Hepatocyte (in vitro differentiated cells): ENCODE measurements around the gene MARK3. TPM values are rescaled to one million over a fixed set of nuclear protein-coding genes. Genes with fewer than 3 reads are reported as not detected.

ENCODE experiments used
- DNase-seq: peaks from one replicate; pipeline ENCODE4 v3.0.0-alpha.2; 2016; ENCODE audit warnings: low spot score
- H2AFZ ChIP-seq: fragments of 200-600 bp; sonication (generic); 2 replicates; pipeline ENCODE4 v1.6.0; 2016; ENCODE audit warnings: antibody characterized with exemption, mild to moderate bottlenecking
- H3K27ac ChIP-seq: fragments of 200-600 bp; sonication (generic); 2 replicates; pipeline ENCODE4 v1.5.1; 2016; ENCODE audit warnings: mild to moderate bottlenecking
- H3K27me3 ChIP-seq: fragments of 200-600 bp; sonication (generic); 2 replicates; pipeline ENCODE4 v1.6.1; 2016
- H3K36me3 ChIP-seq: fragments of 200-600 bp; sonication (generic); replicated peaks from 2 replicates; pipeline ENCODE4 v1.5.1; 2016; ENCODE audit warnings: low read depth; ENCODE audit not compliant: insufficient read depth
- H3K4me1 ChIP-seq: fragments of 200-600 bp; sonication (generic); 2 replicates; pipeline ENCODE4 v1.5.1; 2016; ENCODE audit warnings: mild to moderate bottlenecking, moderate library complexity; ENCODE audit not compliant: insufficient read depth
- H3K4me2 ChIP-seq: fragments of 200-600 bp; sonication (generic); 2 replicates; pipeline ENCODE4 v1.6.0; 2016
- H3K4me3 ChIP-seq: fragments of 200-600 bp; sonication (generic); 2 replicates; pipeline ENCODE4 v1.5.1; 2016; ENCODE audit warnings: mild to moderate bottlenecking
- H3K79me2 ChIP-seq: fragments of 200-600 bp; sonication (generic); 2 replicates; pipeline ENCODE4 v1.6.0; 2017; ENCODE audit warnings: mild to moderate bottlenecking
- H3K9me2 ChIP-seq: fragments of 200-600 bp; sonication (generic); replicated peaks from 2 replicates; pipeline ENCODE4 v1.6.0; 2017; ENCODE audit warnings: mild to moderate bottlenecking; ENCODE audit not compliant: insufficient read depth
- H3K9me3 ChIP-seq: fragments of 200-600 bp; sonication (generic); 2 replicates; pipeline ENCODE4 v1.5.1; 2016; ENCODE audit warnings: low read depth, mild to moderate bottlenecking
- H4K20me1 ChIP-seq: fragments of 200-600 bp; sonication (generic); 2 replicates; pipeline ENCODE4 v1.6.0; 2016; ENCODE audit warnings: mild to moderate bottlenecking; ENCODE audit not compliant: insufficient read depth, poor library complexity, severe bottlenecking
- EZH2 ChIP-seq: fragments of 200-600 bp; sonication (generic); IDR thresholded peaks from 2 replicates; pipeline ENCODE4 v1.6.1; 2016; ENCODE audit warnings: antibody characterized with exemption, mild to moderate bottlenecking, borderline replicate concordance
- EZH2phosphoT487 ChIP-seq: fragments of 200-600 bp; sonication (generic); IDR thresholded peaks from one replicate; pipeline ENCODE4 v1.6.1; 2018; ENCODE audit warnings: antibody characterized with exemption, mild to moderate bottlenecking, low read depth, moderate library complexity; ENCODE audit not compliant: unreplicated experiment, severe bottlenecking
- WGBS: methylation state at CpG from one replicate; pipeline ENCODE4 v1.1.6; 2016; ENCODE audit warnings: low lambda C conversion rate; ENCODE audit errors: missing lambda C conversion rate; 5-methylcytosine and 5-hydroxymethylcytosine counted together
- polyA plus RNA-seq: library from polyadenylated mRNA; unstranded; fragments of >200 nt; fragmentation: Nextera tagmentation; extraction: Ambion mirVana; gene quantifications from 2 replicates; pipeline ENCODE4 v1.2.1, GENCODE V29; 2016
- total RNA-seq: library from RNA; depleted of rRNA; stranded (reverse); fragments of >200 nt; gene quantifications from 2 replicates; pipeline ENCODE4 v1.2.3, GENCODE V29; 2014
- TF ChIP-seq, protein P1 (sequence below): fragments of 200-600 bp; sonication (generic); IDR thresholded peaks from 2 replicates; pipeline ENCODE4 v1.5.1; 2016; ENCODE audit warnings: antibody characterized with exemption, mild to moderate bottlenecking; ENCODE audit not compliant: poor library complexity

The MARK3 gene
- total and polyA plus RNA-seq, 2 experiments from 2014 or later, result 56.3 to 71.7 TPM

DNA sequence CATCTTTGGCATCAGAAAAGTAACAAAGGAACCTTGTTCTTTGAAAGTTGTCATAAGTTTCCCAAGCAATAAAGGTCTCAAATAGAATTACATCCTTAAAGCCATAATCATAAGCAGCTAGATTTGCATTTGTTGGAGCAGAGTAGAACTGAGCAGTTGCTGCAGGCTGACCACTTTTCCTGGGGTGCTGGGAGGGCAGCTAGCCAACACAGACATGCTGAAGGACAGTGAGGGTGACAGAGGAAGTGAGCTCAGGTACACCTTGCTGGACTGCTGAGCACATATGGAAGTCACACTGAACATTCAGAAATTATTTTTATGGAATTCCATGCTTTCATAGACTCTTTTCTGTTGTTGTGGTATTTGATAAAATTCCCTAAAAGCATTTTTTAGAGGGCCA lies 66.2 kb downstream of the MARK3 start:
- Histone ChIP-seq H3K4me1 (no peaks in the 10 kb centered on the region), H2AFZ (no peak overlapping the region), H3K27me3 (no peaks in the 10 kb centered on the region), H4K20me1 (peaks cover 18% of the 10 kb centered on the region), H3K9me2 (no peaks in the 10 kb centered on the region), H3K36me3 (no peaks in the 10 kb centered on the region), H3K27ac (no peak overlapping the region), H3K9me3 (no peaks in the 10 kb centered on the region), H3K79me2 (peaks cover 78% of the 10 kb centered on the region), H3K4me3 (no peak overlapping the region), H3K4me2 (no peak overlapping the region)
- TF ChIP-seq EZH2 (no peak), EZH2phosphoT487 (no peak)
- TF ChIP-seq, protein P1, sequence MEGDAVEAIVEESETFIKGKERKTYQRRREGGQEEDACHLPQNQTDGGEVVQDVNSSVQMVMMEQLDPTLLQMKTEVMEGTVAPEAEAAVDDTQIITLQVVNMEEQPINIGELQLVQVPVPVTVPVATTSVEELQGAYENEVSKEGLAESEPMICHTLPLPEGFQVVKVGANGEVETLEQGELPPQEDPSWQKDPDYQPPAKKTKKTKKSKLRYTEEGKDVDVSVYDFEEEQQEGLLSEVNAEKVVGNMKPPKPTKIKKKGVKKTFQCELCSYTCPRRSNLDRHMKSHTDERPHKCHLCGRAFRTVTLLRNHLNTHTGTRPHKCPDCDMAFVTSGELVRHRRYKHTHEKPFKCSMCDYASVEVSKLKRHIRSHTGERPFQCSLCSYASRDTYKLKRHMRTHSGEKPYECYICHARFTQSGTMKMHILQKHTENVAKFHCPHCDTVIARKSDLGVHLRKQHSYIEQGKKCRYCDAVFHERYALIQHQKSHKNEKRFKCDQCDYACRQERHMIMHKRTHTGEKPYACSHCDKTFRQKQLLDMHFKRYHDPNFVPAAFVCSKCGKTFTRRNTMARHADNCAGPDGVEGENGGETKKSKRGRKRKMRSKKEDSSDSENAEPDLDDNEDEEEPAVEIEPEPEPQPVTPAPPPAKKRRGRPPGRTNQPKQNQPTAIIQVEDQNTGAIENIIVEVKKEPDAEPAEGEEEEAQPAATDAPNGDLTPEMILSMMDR, result no peak
- no peak for DNase-seq

DNA sequence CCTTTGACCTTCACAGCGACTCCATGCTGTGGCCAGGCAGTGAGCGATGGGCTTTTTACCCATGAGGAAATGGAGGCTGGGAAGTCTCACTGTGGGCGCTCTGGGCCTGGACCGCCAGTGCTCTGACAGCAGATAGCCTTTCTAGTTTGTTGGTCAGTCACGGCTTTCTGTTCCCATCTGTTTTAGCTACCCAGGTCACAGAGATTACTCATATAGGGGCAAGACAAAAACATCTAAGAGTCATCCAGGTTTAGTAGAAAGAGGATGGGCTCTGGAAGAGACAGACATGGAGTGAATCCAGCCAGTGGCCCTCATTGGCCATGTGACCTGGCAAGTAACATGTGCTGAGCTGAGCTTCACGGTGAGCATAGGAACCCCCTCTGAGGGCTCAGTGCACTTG lies 68.6 kb downstream of the MARK3 start:
- peaks cover 7% of the 10 kb centered on the region for H4K20me1 ChIP-seq
- TF ChIP-seq, protein P1, result no peak
- no peak for TF ChIP-seq EZH2phosphoT487
- no peak for TF ChIP-seq EZH2
- WGBS, result 99% methylated on average over 6 of the region's 6 CpGs

DNA sequence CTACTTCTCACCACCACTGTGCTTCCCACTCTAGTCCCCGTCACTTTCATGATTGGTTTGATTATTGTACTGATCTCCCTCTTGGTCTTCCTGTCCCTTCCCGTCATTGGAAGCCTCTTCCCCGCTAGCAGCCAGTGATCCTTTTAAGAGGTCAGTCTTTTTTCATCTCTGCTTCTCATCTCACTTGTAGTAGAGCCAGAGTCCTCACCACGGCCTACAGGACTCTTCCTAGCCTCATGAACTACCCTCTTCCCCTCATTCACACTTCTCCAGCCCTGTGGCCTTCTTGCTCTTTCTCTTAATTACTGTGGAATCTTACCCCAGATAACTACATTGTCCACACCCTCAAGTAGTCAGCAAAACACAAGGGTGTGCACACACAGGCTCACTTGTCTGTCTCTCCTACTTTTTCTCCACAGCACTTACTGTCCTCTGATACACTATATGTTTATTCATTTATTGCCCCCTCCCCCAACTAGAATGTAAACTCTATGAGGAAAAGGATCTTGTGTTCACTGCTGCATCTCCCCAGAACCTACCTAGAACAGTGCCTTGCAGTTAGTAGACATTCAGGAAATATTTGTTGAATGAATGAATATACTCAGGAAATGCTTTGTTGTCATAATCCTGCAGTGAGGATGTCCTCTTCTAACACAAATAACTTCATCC lies 71.1 kb downstream of the MARK3 start:
- Histone ChIP-seq H3K27me3 (no peaks in the 10 kb centered on the region), H3K4me1 (no peaks in the 10 kb centered on the region), H3K9me3 (no peaks in the 10 kb centered on the region), H3K4me2 (no peak overlapping the region), H3K9me2 (no peaks in the 10 kb centered on the region), H2AFZ (no peak overlapping the region), H3K27ac (no peak overlapping the region), H4K20me1 (peaks cover 6% of the 10 kb centered on the region), H3K36me3 (no peaks in the 10 kb centered on the region), H3K79me2 (peaks cover 62% of the 10 kb centered on the region), H3K4me3 (no peak overlapping the region)
- no peak for DNase-seq
- 81% methylated on average over 4 of the region's 4 CpGs for WGBS
- TF ChIP-seq, protein P1, result no peak
- no peak for TF ChIP-seq EZH2phosphoT487
- no peak for TF ChIP-seq EZH2

More for the DNA sequence above, 68.6 kb downstream of the MARK3 start:
- Histone ChIP-seq H3K9me2 (no peaks in the 10 kb centered on the region), H3K36me3 (no peaks in the 10 kb centered on the region), H3K4me3 (no peak overlapping the region), H3K4me2 (no peak overlapping the region), H2AFZ (no peak overlapping the region), H3K27me3 (no peaks in the 10 kb centered on the region), H3K9me3 (no peaks in the 10 kb centered on the region), H3K79me2 (peaks cover 63% of the 10 kb centered on the region), H3K27ac (no peak overlapping the region), H3K4me1 (no peaks in the 10 kb centered on the region)
- no peak for DNase-seq
